ENCODE data around the gene LRCH1. TPM values are rescaled to one million over a fixed set of nuclear protein-coding genes. Genes with fewer than 3 reads are reported as not detected.
A peak's percentile ranks its signal among the peaks of the same experiment; 100 is the strongest.
"Not testable (repeated sequence)": the region's sequence is repeated elsewhere in the genome, so short reads cannot be mapped to it uniquely, and the experiment has no call there.

LRCH1 gene, protein sequence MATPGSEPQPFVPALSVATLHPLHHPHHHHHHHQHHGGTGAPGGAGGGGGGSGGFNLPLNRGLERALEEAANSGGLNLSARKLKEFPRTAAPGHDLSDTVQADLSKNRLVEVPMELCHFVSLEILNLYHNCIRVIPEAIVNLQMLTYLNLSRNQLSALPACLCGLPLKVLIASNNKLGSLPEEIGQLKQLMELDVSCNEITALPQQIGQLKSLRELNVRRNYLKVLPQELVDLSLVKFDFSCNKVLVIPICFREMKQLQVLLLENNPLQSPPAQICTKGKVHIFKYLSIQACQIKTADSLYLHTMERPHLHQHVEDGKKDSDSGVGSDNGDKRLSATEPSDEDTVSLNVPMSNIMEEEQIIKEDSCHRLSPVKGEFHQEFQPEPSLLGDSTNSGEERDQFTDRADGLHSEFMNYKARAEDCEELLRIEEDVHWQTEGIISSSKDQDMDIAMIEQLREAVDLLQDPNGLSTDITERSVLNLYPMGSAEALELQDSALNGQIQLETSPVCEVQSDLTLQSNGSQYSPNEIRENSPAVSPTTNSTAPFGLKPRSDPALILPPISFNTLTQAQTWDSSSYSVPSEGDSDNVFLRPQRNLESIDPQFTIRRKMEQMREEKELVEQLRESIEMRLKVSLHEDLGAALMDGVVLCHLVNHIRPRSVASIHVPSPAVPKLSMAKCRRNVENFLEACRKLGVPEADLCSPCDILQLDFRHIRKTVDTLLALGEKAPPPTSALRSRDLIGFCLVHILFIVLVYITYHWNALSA
- total RNA-seq, result 10 to 100 TPM; 19.8 to 20.9 TPM

DNA sequence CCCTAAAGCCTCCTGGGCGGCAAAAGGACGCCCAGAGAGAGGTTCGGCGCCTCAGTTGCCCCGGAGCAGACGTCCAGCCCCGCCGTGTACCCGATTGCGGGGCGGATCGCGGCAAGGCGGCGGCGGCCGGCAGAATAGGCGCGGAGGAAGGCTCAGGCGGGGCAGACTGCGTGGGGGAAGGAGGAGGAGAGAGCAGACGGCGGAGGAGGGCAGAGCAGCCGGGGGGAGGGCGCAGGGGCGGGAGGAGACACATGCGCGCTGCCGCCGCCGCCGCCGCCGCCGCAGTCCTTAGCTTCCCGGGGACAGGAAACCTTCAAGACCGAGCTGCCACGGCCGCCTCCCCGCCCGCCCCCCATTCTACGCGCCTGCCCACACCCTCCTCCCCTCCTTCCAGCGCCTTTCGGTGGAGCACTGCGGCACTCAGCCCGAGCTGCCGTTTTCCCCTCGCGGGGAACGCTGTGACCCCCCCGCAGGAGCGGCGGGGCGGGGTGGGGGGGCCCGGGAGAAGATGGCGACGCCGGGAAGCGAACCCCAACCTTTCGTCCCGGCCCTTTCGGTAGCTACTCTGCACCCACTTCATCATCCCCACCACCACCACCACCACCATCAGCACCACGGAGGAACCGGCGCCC is at the start of gene LRCH1:
Gene LRCH1 (plus strand): TSS at position 282 of the 632 bp plus-strand sequence. CDS start 227 bp downstream, at position 509.
- Mint-ChIP-seq H3K27me3 (peaks cover 9% of the 10 kb centered on the region), H3K36me3 (no peaks in the 10 kb centered on the region), H3K4me1 (peaks cover 43% of the 10 kb centered on the region), H3K27ac (peak within 1 kb of the TSS; percentile 77), H3K9me3 (ENCODE audit: low read depth) (no peaks in the 10 kb centered on the region), H3K4me3 (peak within 1 kb of the TSS; percentile 78)
- ATAC-seq, result peak; percentile 88
- DNase-seq, result peak; percentile 93
- CTCF ChIA-PET, result interaction anchor here (0.9 to 2.8 kb wide), 8 partner anchors 11 to 192 kb away, joined by 3 to 64 read pairs (median 6); no protein-coding TSS in a partner anchor

DNA sequence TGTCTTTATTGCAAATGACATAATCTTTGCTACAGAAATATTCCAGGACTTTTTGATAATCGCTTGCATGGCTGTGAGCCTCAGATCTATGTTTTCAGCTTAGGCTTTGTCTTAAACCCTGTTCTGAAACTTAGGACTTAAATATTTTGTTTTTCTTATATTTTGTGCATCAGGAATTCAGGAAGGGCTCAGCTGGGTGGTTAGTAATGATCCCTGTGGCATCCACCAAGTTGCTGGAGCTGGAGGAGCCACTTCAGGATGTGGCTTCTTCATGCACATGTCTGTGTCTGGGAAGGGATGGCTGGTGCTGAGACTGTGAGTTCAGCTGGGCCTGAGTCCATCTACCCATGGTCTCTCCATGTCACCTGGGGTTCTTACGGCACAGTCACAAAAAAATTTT is 48.9 kb upstream of the LRCH1 start:
- DNase-seq (no peak), ATAC-seq (no peak)
- Mint-ChIP-seq H3K4me1 (no peaks in the 10 kb centered on the region), H3K27me3 (peaks cover 17% of the 10 kb centered on the region), H3K27ac (no peak overlapping the region), H3K36me3 (no peaks in the 10 kb centered on the region), H3K9me3 (ENCODE audit: low read depth) (no peaks in the 10 kb centered on the region), H3K4me3 (no peak overlapping the region)
- CTCF ChIA-PET, result no interaction called here

DNA sequence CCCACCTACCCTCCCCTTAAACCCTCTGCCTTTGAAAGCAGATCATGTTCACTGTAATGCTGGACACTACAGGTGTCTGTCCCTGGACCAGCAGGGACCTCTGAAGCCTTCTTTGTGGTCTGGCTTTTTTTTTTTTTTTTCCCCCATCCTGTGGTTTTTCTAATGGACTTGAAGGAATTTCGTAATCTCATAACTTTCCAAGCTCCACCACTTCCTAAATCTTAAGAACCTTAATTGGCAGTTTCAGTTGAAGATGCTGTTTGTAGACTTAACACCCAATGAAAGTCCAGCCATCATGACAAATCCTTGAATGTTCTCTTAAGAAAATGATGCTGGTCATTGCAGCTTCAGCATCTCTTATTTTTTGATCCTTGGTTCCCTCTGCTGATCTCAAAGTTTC is 45.0 kb upstream of the LRCH1 start:
- no peak for DNase-seq
- H3K9me3 Mint-ChIP-seq (ENCODE audit: low read depth), result no peaks in the 10 kb centered on the region
- no peaks in the 10 kb centered on the region for H3K4me1 Mint-ChIP-seq
- CTCF ChIA-PET, result no interaction called here
- peaks cover 19% of the 10 kb centered on the region for H3K27me3 Mint-ChIP-seq
- ATAC-seq, result no peak
- H3K36me3 Mint-ChIP-seq, result no peaks in the 10 kb centered on the region
- no peak overlapping the region for H3K4me3 Mint-ChIP-seq
- no peak overlapping the region for H3K27ac Mint-ChIP-seq

DNA sequence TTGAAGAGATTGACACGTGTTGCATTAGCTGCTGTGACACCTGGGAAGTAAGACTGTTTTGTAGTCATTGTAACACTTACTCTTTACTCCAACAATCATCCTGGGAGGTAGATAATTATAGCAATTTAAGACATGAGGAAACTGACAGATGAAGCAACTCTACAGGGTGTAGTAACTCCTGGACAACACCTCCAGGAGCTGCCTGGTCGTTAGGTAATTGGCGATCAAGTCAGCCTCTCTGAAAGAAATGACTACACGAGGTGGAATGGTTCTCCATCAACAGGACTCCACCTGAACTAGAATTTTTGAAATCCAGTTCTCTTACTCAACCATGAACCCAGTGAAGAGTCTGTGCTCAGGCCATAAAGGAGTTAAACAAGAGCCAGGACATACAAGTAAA is 43.0 kb upstream of the LRCH1 start:
- H3K9me3 Mint-ChIP-seq (ENCODE audit: low read depth), result no peaks in the 10 kb centered on the region
- CTCF ChIA-PET, result no interaction called here
- H3K4me1 Mint-ChIP-seq, result no peaks in the 10 kb centered on the region
- no peak overlapping the region for H3K4me3 Mint-ChIP-seq
- ATAC-seq (no peak), DNase-seq (no peak)
- H3K27ac Mint-ChIP-seq, result no peak overlapping the region
- peaks cover 25% of the 10 kb centered on the region for H3K27me3 Mint-ChIP-seq
- no peaks in the 10 kb centered on the region for H3K36me3 Mint-ChIP-seq

DNA sequence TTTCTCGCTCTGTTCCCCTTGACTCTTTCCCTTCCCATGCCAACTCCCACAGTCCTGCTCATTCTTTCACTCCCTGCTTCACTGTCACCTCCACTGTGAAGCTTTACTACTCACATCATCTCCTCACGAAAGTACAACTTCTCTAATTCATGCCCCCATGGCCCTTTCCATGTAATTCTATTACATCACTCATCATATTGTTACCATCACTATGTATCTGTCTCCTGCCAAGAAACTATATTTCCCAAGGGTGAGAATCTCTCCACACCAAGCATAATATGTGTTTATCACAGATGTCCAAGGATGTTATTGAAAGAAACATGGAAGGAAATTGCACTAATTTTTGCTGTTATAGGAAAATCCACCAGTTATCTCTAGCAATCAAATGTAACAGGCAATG is 37.2 kb upstream of the LRCH1 start:
- Mint-ChIP-seq H3K4me1 (no peaks in the 10 kb centered on the region), H3K9me3 (ENCODE audit: low read depth) (no peaks in the 10 kb centered on the region), H3K27ac (no peak overlapping the region), H3K27me3 (peaks cover 37% of the 10 kb centered on the region), H3K4me3 (no peak overlapping the region), H3K36me3 (no peaks in the 10 kb centered on the region)
- CTCF ChIA-PET, result no interaction called here
- no peak for DNase-seq
- no peak for ATAC-seq

DNA sequence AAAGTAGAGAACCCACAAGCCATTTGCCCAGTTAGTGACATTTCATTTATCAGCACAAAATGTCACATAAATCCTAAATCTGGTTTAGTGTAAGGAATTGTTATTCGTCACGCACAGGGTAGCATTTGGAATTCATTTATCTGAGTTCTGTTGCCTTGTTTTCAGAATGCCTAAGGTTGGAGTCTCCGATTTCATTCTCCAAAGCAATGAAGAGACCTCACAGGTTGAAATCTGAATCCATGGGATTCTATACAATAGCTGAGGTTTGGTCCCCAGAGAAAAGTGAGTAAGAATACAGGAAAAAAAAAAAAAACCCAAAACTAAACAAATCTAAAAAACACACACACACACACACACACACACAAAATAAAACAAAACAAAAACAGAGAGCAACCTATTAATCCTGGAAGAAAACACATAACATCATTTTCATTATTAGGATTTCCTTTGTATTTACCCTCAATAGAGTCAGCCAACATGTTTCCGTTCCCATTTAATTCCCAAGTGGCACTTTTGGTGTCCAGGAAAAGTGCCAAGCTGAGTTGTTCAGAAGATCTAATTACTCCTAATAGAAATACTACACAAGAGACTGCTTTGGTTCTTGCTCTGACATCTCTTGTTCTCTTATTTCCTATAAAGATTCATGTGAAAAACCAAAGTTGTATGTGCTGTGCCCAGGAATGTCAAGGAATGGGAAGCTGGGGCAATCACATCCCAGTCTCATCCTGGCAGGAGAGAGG is 36.2 kb upstream of the LRCH1 start:
- CTCF ChIA-PET, result no interaction called here
- H3K4me3 Mint-ChIP-seq, result no peak overlapping the region
- ATAC-seq (no peak), DNase-seq (no peak)
- H3K36me3 Mint-ChIP-seq, result no peaks in the 10 kb centered on the region
- no peaks in the 10 kb centered on the region for H3K9me3 Mint-ChIP-seq (ENCODE audit: low read depth)
- peaks cover 37% of the 10 kb centered on the region for H3K27me3 Mint-ChIP-seq
- no peak overlapping the region for H3K27ac Mint-ChIP-seq
- no peaks in the 10 kb centered on the region for H3K4me1 Mint-ChIP-seq

DNA sequence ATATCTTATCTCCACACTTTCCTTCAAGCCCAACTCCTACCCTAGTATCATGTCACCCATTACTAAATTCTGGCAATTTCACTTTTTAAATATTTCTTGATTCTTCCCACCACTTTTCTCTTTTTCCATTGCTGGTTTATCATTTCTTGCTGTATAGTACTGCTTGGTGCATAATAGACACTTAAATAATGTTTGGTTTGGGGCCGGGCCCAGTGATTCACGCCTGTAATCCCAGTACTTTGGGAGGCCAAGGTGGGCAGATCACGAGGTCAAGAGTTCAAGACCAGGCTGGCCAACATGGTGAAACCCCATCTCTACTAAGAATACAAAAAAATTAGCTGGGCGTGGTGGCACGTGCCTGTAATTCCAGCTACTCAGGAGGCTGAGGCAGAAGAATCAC is 35.2 kb upstream of the LRCH1 start:
- DNase-seq; H3K4me3 Mint-ChIP-seq; ATAC-seq; H3K36me3 Mint-ChIP-seq; H3K27ac Mint-ChIP-seq; CTCF ChIA-PET; H3K9me3 Mint-ChIP-seq (ENCODE audit: low read depth); H3K4me1 Mint-ChIP-seq: not testable (repeated sequence)
- peaks cover 38% of the 10 kb centered on the region for H3K27me3 Mint-ChIP-seq

DNA sequence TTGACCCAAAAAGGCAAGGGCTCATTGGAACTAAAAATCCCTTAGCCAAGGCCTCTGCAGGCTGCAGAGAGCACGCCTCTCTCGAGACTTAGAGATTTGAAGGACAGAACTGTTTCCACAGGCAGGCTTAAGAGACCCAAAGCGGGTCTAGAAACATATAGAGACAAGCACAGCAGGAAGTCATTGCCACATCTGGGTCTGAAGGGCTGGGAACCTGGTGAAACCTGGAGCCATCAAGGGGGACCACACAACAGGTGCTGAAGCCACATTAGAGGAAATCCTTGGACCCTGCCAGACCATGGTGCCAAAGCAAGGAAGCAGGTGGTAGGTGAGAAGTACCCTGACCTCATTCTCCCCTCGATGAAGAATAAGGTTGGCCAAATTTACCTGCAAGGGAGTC is 33.8 kb upstream of the LRCH1 start:
- CTCF ChIA-PET, result no interaction called here
- no peak overlapping the region for H3K27ac Mint-ChIP-seq
- no peak for ATAC-seq
- H3K9me3 Mint-ChIP-seq (ENCODE audit: low read depth), result no peaks in the 10 kb centered on the region
- no peaks in the 10 kb centered on the region for H3K36me3 Mint-ChIP-seq
- H3K4me3 Mint-ChIP-seq, result no peak overlapping the region
- no peak for DNase-seq
- peaks cover 40% of the 10 kb centered on the region for H3K27me3 Mint-ChIP-seq
- H3K4me1 Mint-ChIP-seq, result no peaks in the 10 kb centered on the region

DNA sequence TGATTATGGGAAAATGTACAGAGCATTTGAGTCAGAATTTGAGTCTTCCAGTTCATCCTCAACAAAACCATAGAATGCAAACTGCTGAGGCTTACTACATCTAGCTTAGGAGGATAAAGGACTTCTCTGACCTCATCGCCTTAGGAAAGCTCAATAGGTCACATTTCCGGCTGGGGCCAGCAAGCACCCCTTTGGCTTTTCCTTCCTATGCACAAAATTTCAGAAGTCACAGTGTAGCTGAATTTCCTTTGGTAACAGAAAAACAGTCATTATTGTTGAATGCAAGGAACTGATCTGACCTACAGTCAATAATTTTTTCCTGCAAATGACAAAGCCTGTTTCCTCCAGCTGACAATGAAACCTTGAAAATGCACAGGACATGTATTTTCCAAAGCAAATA is 32.8 kb upstream of the LRCH1 start:
- Mint-ChIP-seq H3K27me3 (peaks cover 40% of the 10 kb centered on the region), H3K4me3 (no peak overlapping the region), H3K36me3 (no peaks in the 10 kb centered on the region), H3K4me1 (no peaks in the 10 kb centered on the region), H3K9me3 (ENCODE audit: low read depth) (no peaks in the 10 kb centered on the region), H3K27ac (no peak overlapping the region)
- ATAC-seq (no peak), DNase-seq (no peak)
- CTCF ChIA-PET, result no interaction called here

DNA sequence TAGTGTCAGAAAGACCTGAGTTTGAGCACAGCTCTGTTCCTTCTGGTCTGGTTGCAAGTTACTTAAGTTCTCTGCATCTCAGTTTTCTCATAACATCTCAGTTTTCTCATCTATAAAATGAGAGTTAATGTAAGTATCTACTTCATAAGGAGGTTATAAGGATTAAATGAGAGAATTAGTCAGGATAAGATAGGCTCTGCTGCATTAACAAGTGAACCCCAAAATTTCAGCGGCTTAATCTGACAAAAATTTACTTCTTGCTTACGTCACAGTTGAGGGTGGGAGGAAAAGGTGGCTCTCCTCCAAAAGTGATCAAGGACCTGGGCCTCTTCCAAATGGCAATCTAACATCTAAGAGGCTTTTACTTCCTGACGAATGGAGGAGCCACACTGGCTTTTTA is 31.5 kb upstream of the LRCH1 start:
- no peak overlapping the region for H3K27ac Mint-ChIP-seq
- H3K27me3 Mint-ChIP-seq, result peaks cover 47% of the 10 kb centered on the region
- H3K36me3 Mint-ChIP-seq, result no peaks in the 10 kb centered on the region
- H3K9me3 Mint-ChIP-seq (ENCODE audit: low read depth), result no peaks in the 10 kb centered on the region
- no peak overlapping the region for H3K4me3 Mint-ChIP-seq
- no peaks in the 10 kb centered on the region for H3K4me1 Mint-ChIP-seq
- CTCF ChIA-PET, result no interaction called here
- ATAC-seq (no peak), DNase-seq (no peak)

DNA sequence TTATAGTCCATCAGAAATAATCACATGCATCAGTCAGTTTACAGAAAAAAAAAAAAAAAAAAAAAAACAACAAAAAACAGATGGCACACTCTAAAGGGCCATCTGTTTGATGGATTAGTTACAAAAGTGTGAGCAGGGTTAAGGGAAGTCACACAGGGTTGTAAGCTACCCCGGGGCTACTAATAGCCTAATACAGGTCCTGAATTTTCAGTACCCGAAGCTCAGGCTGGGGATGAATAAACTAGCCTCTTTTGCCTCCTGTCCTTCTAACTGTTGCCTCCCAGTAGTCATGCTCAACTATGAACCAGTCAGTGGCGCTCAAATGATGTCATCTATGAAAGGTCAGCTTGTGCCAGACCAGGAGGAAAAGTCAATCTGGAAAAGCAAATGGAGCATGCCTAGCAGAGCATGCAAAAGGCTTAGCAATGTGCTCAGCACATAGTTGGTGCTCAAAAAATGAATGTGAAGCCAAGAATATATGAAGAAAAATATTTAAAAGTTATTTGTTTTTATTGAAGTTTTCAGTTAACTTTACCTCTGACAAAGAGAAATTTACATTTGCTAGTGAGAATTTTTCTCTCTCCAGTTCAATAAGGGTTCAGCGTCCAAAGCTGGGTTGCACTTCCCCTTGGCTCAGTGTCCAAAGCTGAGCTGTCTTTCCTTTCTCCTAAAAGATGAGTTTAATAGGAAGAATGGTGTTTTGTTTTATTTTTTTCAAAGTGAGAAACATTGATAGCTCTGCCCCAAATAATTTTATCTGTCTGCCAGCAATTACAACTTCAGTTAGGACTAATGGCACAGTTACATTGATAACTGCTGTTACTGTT is 30.8 kb upstream of the LRCH1 start:
- no peak for ATAC-seq
- Mint-ChIP-seq H3K4me1 (peaks cover 5% of the 10 kb centered on the region), H3K27ac (no peak overlapping the region), H3K4me3 (no peak overlapping the region), H3K36me3 (no peaks in the 10 kb centered on the region), H3K27me3 (peaks cover 45% of the 10 kb centered on the region), H3K9me3 (ENCODE audit: low read depth) (no peaks in the 10 kb centered on the region)
- CTCF ChIA-PET, result no interaction called here
- DNase-seq, result no peak

DNA sequence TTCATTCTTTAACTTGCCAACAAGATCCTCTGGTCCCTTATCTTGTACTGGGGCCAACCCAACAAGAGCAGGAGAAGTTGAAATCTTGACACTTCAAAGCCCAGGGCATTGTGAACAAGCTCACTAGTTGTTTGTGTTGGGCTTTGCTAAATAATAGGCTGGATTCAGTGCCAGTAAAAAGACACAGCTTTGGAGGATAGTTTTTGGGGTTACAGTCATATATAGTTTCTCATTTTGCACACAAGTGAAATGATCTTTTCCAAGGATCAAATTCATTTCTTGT is 30.3 kb upstream of the LRCH1 start:
- Mint-ChIP-seq H3K36me3 (no peaks in the 10 kb centered on the region), H3K27ac (no peak overlapping the region), H3K4me1 (peaks cover 5% of the 10 kb centered on the region), H3K27me3 (peaks cover 40% of the 10 kb centered on the region), H3K4me3 (no peak overlapping the region), H3K9me3 (ENCODE audit: low read depth) (no peaks in the 10 kb centered on the region)
- ATAC-seq (no peak), DNase-seq (no peak)
- CTCF ChIA-PET, result no interaction called here
